H9 (cell line): ENCODE measurements around the gene CAPN9. TPM values are rescaled to one million over a fixed set of nuclear protein-coding genes. Genes with fewer than 3 reads are reported as not detected.

Source experiments
- DNase-seq: peaks from one replicate; pipeline ENCODE4 v3.0.0-alpha.2; 2017
- H2AFZ ChIP-seq: one replicate; pipeline ENCODE4 v1.6.1; 2013; ENCODE audit warnings: mild to moderate bottlenecking, low read length, control low read depth, moderate library complexity
- H2AK5ac ChIP-seq: 2 replicates; pipeline ENCODE4 v1.6.1; 2013; ENCODE audit warnings: low read length, control low read depth, mixed read lengths; ENCODE audit not compliant: insufficient read length
- H2BK120ac ChIP-seq: one replicate; pipeline ENCODE4 v1.6.1; 2013; ENCODE audit warnings: low read depth, mild to moderate bottlenecking, low read length, control low read depth, inconsistent platforms; ENCODE audit not compliant: poor library complexity, severe bottlenecking
- H2BK12ac ChIP-seq: 2 replicates; pipeline ENCODE4 v1.6.1; 2013; ENCODE audit warnings: low read length, control low read depth, mixed read lengths, low read depth; ENCODE audit not compliant: insufficient read length
- H2BK15ac ChIP-seq: 2 replicates; pipeline ENCODE4 v1.6.1; 2013; ENCODE audit warnings: low read depth, low read length, control low read depth
- H2BK20ac ChIP-seq: one replicate; pipeline ENCODE4 v1.6.1; 2013; ENCODE audit warnings: low read depth, mild to moderate bottlenecking, low read length, control low read depth, inconsistent platforms; ENCODE audit not compliant: poor library complexity, severe bottlenecking
- H2BK5ac ChIP-seq: 2 replicates; pipeline ENCODE4 v1.6.1; 2013; ENCODE audit warnings: low read length, control low read depth, mixed read lengths; ENCODE audit not compliant: insufficient read length
- H3K14ac ChIP-seq: 2 replicates; pipeline ENCODE4 v1.6.1; 2013; ENCODE audit warnings: low read length, control low read depth; ENCODE audit not compliant: insufficient read depth
- H3K18ac ChIP-seq: 2 replicates; pipeline ENCODE4 v1.6.1; 2013; ENCODE audit warnings: low read depth, mild to moderate bottlenecking, mixed read lengths, low read length, control low read depth; ENCODE audit not compliant: insufficient read length
- H3K23ac ChIP-seq: 2 replicates; pipeline ENCODE4 v1.6.1; 2013; ENCODE audit warnings: low read length, control low read depth, mixed read lengths, low read depth; ENCODE audit not compliant: insufficient read length
- H3K23me2 ChIP-seq: 2 replicates; pipeline ENCODE4 v1.6.1; 2013; ENCODE audit warnings: low read depth, mild to moderate bottlenecking, mixed read lengths, low read length, control low read depth; ENCODE audit not compliant: insufficient read length, poor library complexity, severe bottlenecking
- H3K27ac ChIP-seq: 2 replicates; pipeline ENCODE4 v1.5.1; 2013; ENCODE audit warnings: low read length, control low read depth, mixed read lengths, low read depth; ENCODE audit not compliant: insufficient read length
- H3K27me3 ChIP-seq: 2 replicates; pipeline ENCODE4 v1.6.1; 2013; ENCODE audit warnings: low read length, control low read depth, inconsistent platforms; ENCODE audit not compliant: insufficient read depth
- H3K4ac ChIP-seq: 2 replicates; pipeline ENCODE4 v1.6.1; 2013; ENCODE audit warnings: low read depth, mild to moderate bottlenecking, control low read depth, inconsistent platforms, low read length, moderate library complexity
- H3K4me1 ChIP-seq: 2 replicates; pipeline ENCODE4 v1.6.1; 2013; ENCODE audit warnings: low read length, control low read depth, inconsistent platforms; ENCODE audit not compliant: insufficient read depth
- H3K4me2 ChIP-seq: 2 replicates; pipeline ENCODE4 v1.6.1; 2013; ENCODE audit warnings: low read length, control low read depth, mixed read lengths; ENCODE audit not compliant: insufficient read length, insufficient read depth
- H3K56ac ChIP-seq: 2 replicates; pipeline ENCODE4 v1.6.1; 2013; ENCODE audit warnings: low read depth, mild to moderate bottlenecking, mixed read lengths, low read length, control low read depth; ENCODE audit not compliant: insufficient read length
- H3K79me1 ChIP-seq: 2 replicates; pipeline ENCODE4 v1.6.1; 2013; ENCODE audit warnings: low read depth, mild to moderate bottlenecking, moderate library complexity, low read length, control low read depth, inconsistent platforms; ENCODE audit not compliant: insufficient read depth, poor library complexity, severe bottlenecking
- H3K79me2 ChIP-seq: 2 replicates; pipeline ENCODE4 v1.6.1; 2013; ENCODE audit warnings: low read length, control low read depth, inconsistent platforms; ENCODE audit not compliant: insufficient read depth
- H3K9ac ChIP-seq: 2 replicates; pipeline ENCODE4 v1.6.1; 2013; ENCODE audit warnings: low read length, control low read depth, mixed read lengths; ENCODE audit not compliant: insufficient read length; ENCODE audit errors: extremely low read depth
- H3K9me3 ChIP-seq: one replicate; pipeline ENCODE4 v1.6.1; 2013; ENCODE audit warnings: low read depth, low read length, inconsistent platforms; ENCODE audit not compliant: control insufficient read depth
- H3T11ph ChIP-seq: one replicate; pipeline ENCODE4 v1.6.1; 2013; ENCODE audit warnings: mild to moderate bottlenecking, low read length, control low read depth, inconsistent platforms
- H4K20me1 ChIP-seq: one replicate; pipeline ENCODE4 v1.6.1; 2013; ENCODE audit not compliant: control insufficient read depth, insufficient read length, insufficient read depth
- H4K5ac ChIP-seq: 2 replicates; pipeline ENCODE4 v1.6.1; 2013; ENCODE audit warnings: low read depth, mild to moderate bottlenecking, mixed read lengths, low read length, control low read depth; ENCODE audit not compliant: insufficient read length
- H4K8ac ChIP-seq: replicated peaks from 2 replicates; pipeline ENCODE4 v1.6.1; 2013; ENCODE audit warnings: low read length, control low read depth, mixed read lengths, low read depth; ENCODE audit not compliant: insufficient read length
- H4K91ac ChIP-seq: 2 replicates; pipeline ENCODE4 v1.6.1; 2013; ENCODE audit warnings: low read depth, mild to moderate bottlenecking, moderate library complexity, mixed read lengths, low read length, control low read depth; ENCODE audit not compliant: insufficient read length
- H3K27ac Mint-ChIP-seq, 3 experiments: 2 replicates in 2 of 3; 3 replicates in 1 of 3; pipeline ENCODE4 v1.8.0; 2020 to 2021; ENCODE audit warnings: mixed read lengths in 3 of 3, mild to moderate bottlenecking in 1 of 3, moderate library complexity in 1 of 3
- H3K27me3 Mint-ChIP-seq: 2 replicates; pipeline ENCODE4 v1.8.0; 2021; ENCODE audit warnings: low read depth, mild to moderate bottlenecking, moderate library complexity, mixed read lengths
- H3K36me3 Mint-ChIP-seq, 3 experiments: 2 replicates in 2 of 3; 3 replicates in 1 of 3; pipeline ENCODE4 v1.8.0; 2020 to 2021; ENCODE audit warnings: low read depth in 3 of 3, mixed read lengths in 3 of 3; ENCODE audit not compliant: insufficient read depth in 1 of 3
- H3K4me1 Mint-ChIP-seq, 2 experiments: 2 replicates each; pipeline ENCODE4 v1.8.0; 2020; ENCODE audit warnings: mixed read lengths in 2 of 2
- H3K4me3 Mint-ChIP-seq, 2 experiments: 2 replicates in 1 of 2; 3 replicates in 1 of 2; pipeline ENCODE4 v1.8.0; 2020 to 2021; ENCODE audit warnings: mild to moderate bottlenecking in 2 of 2, mixed read lengths in 2 of 2, moderate library complexity in 1 of 2
- H3K9me3 Mint-ChIP-seq, 2 experiments: 2 replicates in 1 of 2; 3 replicates in 1 of 2; pipeline ENCODE4 v1.8.0; 2020; ENCODE audit warnings: mild to moderate bottlenecking in 2 of 2, mixed read lengths in 2 of 2, moderate library complexity in 1 of 2
- WGBS: extraction: QIAGEN DNeasy Blood & Tissue Kit; methylation state at CpG from one replicate; pipeline ENCODE4 v1.1.7; 2013; ENCODE audit warnings: missing lambda C conversion rate, low lambda C conversion rate, mixed read lengths; ENCODE audit not compliant: insufficient read length; ENCODE audit errors: extremely low coverage; 5-methylcytosine and 5-hydroxymethylcytosine counted together
- total RNA-seq: library from RNA; stranded (reverse); gene quantifications from 2 replicates; pipeline ENCODE4 v1.2.1, GENCODE V29; 2021
- TF ChIP-seq, protein P1 (sequence below): fragments of 200-600 bp; sonication (generic); conservative IDR thresholded peaks from 3 replicates; pipeline ENCODE4 v1.8.0; 2021; ENCODE audit warnings: antibody characterized with exemption, mild to moderate bottlenecking

Gene CAPN9
- total RNA-seq, 1 experiment from 2014 or later = 0.22 TPM

- Histone ChIP-seq H3T11ph (no peak overlapping the region), H4K91ac (no peak overlapping the region), H2BK20ac (no peak overlapping the region), H2BK12ac (no peak overlapping the region), H2BK5ac (no peak overlapping the region), H3K18ac (no peak overlapping the region), H3K4me1 (no peaks in the 10 kb centered on the region), H3K4ac (no peak overlapping the region), H4K20me1 (no peaks in the 10 kb centered on the region), H3K9ac (no peak overlapping the region), H3K56ac (no peak overlapping the region), H3K27ac (no peak overlapping the region), H3K9me3 (no peaks in the 10 kb centered on the region), H2AK5ac (no peak overlapping the region), H2BK120ac (no peak overlapping the region), H3K79me2 (no peaks in the 10 kb centered on the region), H3K4me2 (no peak overlapping the region), H3K27me3 (no peaks in the 10 kb centered on the region), H4K8ac (no peak overlapping the region), H3K79me1 (no peaks in the 10 kb centered on the region), H3K14ac (no peak overlapping the region), H2AFZ (no peak overlapping the region), H4K5ac (no peak overlapping the region), H3K23me2 (no peaks in the 10 kb centered on the region), H3K23ac (no peak overlapping the region), H2BK15ac (no peak overlapping the region)
- TF ChIP-seq, protein P1, sequence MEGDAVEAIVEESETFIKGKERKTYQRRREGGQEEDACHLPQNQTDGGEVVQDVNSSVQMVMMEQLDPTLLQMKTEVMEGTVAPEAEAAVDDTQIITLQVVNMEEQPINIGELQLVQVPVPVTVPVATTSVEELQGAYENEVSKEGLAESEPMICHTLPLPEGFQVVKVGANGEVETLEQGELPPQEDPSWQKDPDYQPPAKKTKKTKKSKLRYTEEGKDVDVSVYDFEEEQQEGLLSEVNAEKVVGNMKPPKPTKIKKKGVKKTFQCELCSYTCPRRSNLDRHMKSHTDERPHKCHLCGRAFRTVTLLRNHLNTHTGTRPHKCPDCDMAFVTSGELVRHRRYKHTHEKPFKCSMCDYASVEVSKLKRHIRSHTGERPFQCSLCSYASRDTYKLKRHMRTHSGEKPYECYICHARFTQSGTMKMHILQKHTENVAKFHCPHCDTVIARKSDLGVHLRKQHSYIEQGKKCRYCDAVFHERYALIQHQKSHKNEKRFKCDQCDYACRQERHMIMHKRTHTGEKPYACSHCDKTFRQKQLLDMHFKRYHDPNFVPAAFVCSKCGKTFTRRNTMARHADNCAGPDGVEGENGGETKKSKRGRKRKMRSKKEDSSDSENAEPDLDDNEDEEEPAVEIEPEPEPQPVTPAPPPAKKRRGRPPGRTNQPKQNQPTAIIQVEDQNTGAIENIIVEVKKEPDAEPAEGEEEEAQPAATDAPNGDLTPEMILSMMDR = no peak
- no CpG with 5 or more reads among the region's 1 CpG for WGBS
- Mint-ChIP-seq H3K27ac (no peak overlapping the region), H3K27me3 (peaks cover 34% of the 10 kb centered on the region), H3K4me1 (peaks cover 4 to 13% of the 10 kb centered on the region in 2 experiments), H3K4me3 (no peak overlapping the region), H3K9me3 (peaks cover 5 to 6% of the 10 kb centered on the region in 2 experiments; a peak in 3 of 5 replicates), H3K36me3 (no peaks in the 10 kb centered on the region)
- no peak for DNase-seq
Measured at GRCh38 chr1:230770317-230770716, 23.1 kb downstream of the CAPN9 start.
